CMK (cell line): ENCODE data around the gene SSH3.
"Not testable (repeated sequence)": the region's sequence is repeated elsewhere in the genome, so short reads cannot be mapped to it uniquely, and the experiment has no call there.

Source experiments
- DNase-seq: peaks from one replicate; pipeline ENCODE4 v3.0.0-alpha.2; 2010; ENCODE audit warnings: low read depth

The SSH3 gene

GRCh38 chr11:67303132-67303834 lies at the start of gene SSH3:
Gene SSH3, plus strand, starts transcription at chr11:67303530. Its CDS starts 96 bp downstream, at chr11:67303626.
- DNase-seq: no peak

- no peak for DNase-seq
Observed at GRCh38 chr11:67253872-67254624, 49.3 kb upstream of the SSH3 start.

- no peak for DNase-seq
Observed at GRCh38 chr11:67254798-67255197, 48.5 kb upstream of the SSH3 start.

DNA sequence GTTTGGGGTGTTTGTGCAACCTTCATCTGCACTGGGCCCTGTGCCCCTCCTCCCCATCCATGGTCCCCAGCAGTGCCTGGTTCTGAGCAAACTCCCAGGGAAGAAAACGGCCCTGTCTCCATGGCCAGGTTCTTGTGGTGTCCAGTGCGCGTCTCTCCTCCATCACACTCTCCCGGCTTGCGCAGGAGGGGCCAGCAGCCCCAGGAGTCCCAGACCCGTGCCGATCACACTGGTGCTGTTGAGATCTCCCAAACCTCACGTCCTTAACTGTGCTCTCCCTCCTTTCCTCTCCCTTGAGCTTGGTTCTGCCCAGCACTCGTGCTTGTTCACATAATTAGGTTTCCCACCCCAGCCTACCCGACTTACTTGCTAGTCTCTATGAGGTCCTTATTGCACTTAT lies 48.0 kb upstream of the SSH3 start:
- DNase-seq: no peak

DNA sequence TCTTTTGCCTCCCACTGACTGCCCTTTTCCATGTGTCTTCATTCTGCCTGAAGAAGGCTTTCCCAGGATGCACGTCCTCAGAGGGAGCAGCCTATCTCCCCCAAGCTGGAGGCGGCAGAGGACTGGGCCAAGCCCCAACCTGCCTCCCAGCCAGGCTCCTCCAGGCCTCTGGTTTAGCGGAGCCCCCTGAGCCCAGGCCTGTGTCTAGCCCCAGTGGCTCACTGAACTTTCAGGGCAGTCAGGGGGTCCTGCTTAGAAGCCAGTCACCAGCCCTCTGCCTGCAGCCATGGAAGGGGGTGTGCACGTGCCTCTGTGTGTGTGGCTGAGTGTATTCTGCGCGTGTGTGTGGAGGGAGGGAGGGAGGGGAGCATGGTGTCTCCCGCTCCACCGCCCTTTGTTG lies 47.5 kb upstream of the SSH3 start:
- no peak for DNase-seq

DNA sequence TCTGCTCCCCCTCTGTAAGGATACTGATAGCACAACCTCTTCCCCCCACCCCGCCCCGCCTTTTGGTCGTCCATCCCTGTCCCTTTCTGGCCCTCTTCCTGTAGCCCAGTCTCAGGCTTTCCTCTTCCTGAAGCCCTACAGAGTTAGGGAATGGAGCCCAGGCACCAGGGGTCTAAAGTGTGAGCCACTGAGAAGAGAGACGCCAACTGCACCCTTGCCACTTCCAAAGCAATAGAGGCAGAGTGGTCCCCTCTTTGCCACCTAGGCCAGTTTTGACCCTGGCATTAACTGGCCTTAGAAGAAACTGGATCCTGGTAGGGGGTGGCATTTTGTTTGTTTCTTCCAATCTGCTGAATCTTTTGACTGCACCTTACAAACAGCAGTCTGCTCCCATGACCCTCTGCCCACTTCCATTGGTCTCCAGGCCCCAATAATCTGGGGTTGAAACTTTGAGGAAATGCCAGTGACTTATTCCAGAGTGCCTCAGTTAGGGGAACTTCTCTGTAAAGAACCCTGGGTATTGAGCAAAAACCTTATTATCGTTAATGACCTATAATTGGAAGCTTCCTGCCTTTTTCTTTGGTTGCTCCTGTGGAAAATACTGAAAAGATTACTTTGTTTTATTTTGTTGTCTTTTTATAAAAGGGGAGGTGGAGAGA lies 46.7 kb upstream of the SSH3 start:
- no peak for DNase-seq

DNA sequence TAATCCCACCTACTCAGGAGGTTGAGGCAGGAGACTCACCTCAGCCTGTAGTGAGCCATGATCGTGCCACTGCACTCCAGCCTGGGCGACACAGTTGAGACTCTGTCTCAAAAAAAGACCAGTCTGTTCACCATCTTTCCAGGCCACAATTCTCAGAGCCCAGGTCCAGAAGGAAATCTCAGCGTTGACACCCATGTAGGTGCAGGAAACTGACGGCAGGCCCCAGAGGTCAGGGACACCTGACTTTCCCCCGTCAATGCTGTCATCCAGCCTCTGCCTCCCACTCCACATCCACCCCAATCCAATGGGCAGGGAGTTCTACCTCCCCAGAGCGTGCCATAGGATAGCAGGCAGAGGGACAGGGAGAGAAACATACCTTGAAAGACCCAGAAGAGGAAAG lies 42.9 kb upstream of the SSH3 start:
- no peak for DNase-seq

DNA sequence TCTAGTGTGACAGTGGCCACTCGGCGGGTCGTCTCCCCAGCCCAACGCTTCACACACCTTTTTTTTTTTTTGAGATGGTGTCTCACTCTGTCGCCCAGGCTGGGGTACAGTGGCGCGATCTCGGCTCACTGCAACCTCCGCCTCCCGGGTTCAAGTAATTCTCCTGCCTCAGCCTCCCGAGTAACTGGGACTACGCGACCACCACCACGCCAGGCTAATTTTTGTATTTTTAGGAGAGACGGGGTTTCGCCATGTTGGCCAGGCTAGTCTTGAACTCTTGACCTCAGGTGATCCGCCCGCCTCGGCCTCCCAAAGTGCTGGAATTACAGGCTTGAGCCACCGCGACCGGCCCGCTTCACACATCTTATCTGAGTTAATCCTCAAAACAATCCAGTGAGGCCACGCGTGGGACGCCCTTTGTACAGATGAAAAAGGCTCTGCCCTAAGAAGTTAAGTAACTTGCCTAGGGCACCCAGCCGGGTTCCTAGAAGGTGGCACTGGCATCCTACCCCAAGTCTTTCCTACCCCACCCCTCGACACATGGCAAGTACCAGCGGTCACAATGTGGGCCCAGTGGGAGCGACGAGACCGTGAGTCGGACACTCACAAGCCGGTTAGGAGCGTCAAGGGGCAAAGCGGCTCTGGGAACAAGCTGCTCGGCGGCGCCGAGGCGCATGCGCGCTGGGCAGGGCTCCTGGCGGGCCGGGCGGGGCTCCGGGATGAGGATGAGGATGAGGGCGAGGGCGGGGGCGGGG lies 42.3 kb upstream of the SSH3 start:
- not testable (repeated sequence) for DNase-seq

- no peak for DNase-seq
Observed at GRCh38 chr11:67261640-67261945, 41.7 kb upstream of the SSH3 start.

- no peak for DNase-seq
Observed at GRCh38 chr11:67261946-67262681, 41.2 kb upstream of the SSH3 start.

DNA sequence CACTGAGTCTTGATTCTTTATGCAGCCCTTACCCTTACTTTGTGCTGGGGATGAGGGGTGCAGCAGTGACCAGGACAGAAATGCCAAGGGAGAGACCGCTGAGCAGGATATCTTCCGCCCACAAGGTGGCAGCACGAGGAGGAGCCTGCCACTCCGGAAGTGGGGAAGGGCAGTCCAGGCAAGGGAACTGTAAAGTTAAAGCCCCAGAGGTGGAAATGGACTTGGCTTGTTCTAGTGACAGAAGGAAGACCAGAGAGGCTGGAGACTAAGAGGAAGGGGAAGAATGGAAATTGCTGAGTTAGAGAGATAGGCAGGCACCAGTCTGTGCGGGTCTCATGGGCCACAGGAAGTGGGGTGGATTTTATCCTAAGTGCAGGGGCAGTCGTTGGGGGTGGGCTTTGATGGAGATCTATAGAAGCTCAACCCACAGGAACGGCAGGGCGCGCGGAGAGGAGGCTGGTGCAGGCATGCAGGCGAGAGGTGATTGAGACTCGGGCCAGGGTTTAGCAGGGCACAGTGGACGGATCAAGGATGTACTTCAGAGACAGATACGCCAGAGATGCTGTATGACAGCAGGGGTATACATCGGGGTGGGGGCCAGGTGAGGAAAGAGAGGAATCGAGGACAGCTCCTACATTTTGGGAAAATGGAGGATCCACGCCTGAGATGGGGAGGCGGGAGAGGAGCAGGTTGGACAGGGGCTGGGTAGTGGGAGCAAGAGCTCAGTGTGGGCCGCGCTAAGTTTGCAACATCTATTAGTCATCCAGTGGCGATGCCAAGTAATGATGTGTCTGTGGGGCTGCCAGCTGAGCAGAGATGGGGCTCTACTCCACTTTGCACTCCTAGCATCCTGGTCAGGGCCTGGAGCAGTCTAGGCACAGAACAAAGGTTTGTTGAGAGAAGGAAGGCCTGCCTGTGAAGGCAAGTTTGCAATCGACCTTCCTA lies 40.3 kb upstream of the SSH3 start:
- DNase-seq: peak; percentile 97

- no peak for DNase-seq
Observed at GRCh38 chr11:67264260-67264659, 39.1 kb upstream of the SSH3 start.

GRCh38 chr11:67264877-67265632 lies 38.3 kb upstream of the SSH3 start:
- no peak for DNase-seq

GRCh38 chr11:67265633-67266448 lies 37.5 kb upstream of the SSH3 start:
- DNase-seq: peak; percentile 58

DNA sequence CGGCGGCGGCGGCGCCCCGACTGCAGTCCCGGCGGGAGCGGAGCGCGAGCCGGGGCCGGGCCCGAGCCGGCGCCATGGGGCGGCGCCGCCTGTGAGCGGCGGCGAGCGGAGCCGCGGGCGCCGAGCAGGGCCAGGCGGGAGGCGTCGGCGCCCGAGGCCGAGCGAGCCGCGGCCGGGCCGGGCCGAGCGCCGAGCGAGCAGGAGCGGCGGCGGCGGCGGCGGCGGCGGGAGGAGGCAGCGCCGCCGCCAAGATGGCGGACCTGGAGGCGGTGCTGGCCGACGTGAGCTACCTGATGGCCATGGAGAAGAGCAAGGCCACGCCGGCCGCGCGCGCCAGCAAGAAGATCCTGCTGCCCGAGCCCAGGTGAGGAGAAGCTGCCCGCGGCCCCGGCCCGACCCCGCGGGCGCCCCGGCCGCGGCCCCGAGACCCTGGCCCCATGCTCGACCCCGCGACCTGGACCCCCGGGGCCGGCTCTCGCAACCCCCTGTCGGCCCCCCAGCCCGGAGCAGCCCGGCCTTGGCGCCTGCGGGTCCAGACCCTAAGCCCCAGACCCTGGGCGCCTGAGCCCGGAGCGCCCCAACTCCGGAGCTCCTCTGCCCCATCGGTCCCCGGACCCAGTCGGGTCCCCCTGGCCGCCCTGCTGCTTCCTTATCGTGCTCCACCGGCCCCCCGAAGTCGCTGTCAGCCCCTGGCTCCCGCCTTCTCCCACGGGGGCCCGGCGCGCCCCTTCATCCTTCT lies 36.7 kb upstream of the SSH3 start, which contains the start of gene GRK2:
Gene GRK2, plus strand, starts transcription at position 25 of the 739 bp plus-strand sequence. Its CDS starts 227 bp downstream, at position 252.
- DNase-seq: no peak

GRCh38 chr11:67267188-67268080 lies 35.9 kb upstream of the SSH3 start:
- DNase-seq: no peak
